Loucy (cell line): ENCODE data around the gene GP1BA.
A peak's percentile ranks its signal among the peaks of the same experiment; 100 is the strongest.

Source experiments
- H2AFZ ChIP-seq: fragments of 200-600 bp; sonication (generic); 2 replicates; pipeline ENCODE4 v1.6.0; 2016; ENCODE audit warnings: antibody characterized with exemption, mild to moderate bottlenecking, low read length, moderate library complexity
- H3F3A ChIP-seq: fragments of 200-600 bp; 2 replicates; pipeline ENCODE4 v1.6.0; 2016; ENCODE audit warnings: antibody characterized with exemption, low read depth, mild to moderate bottlenecking
- H3K27me3 ChIP-seq: fragments of 200-600 bp; sonication (generic); 2 replicates; pipeline ENCODE4 v1.6.1; 2014; ENCODE audit warnings: low read length, mild to moderate bottlenecking; ENCODE audit not compliant: insufficient read depth, poor library complexity, severe bottlenecking
- H3K36me3 ChIP-seq: fragments of 200-600 bp; sonication (generic); 2 replicates; pipeline ENCODE4 v1.6.1; 2016; ENCODE audit warnings: low read length; ENCODE audit not compliant: insufficient read depth
- H3K4me1 ChIP-seq: fragments of 200-600 bp; sonication (generic); 2 replicates; pipeline ENCODE4 v1.5.1; 2014; ENCODE audit warnings: low read length, mild to moderate bottlenecking; ENCODE audit not compliant: insufficient read depth, poor library complexity, severe bottlenecking
- H3K4me2 ChIP-seq: fragments of 200-600 bp; sonication (generic); 2 replicates; pipeline ENCODE4 v1.6.0; 2014; ENCODE audit warnings: antibody characterized with exemption, low read length, low read depth, mild to moderate bottlenecking; ENCODE audit not compliant: poor library complexity, severe bottlenecking
- H3K4me3 ChIP-seq: fragments of 200-600 bp; sonication (generic); 2 replicates; pipeline ENCODE4 v1.5.1; 2014; ENCODE audit warnings: low read length, mild to moderate bottlenecking, mixed read lengths; ENCODE audit not compliant: poor library complexity, severe bottlenecking
- H3K79me2 ChIP-seq: fragments of 200-600 bp; sonication (generic); 2 replicates; pipeline ENCODE4 v1.6.1; 2014; ENCODE audit warnings: low read length; ENCODE audit not compliant: insufficient read depth
- H3K9ac ChIP-seq: fragments of 200-600 bp; sonication (generic); 2 replicates; pipeline ENCODE4 v1.6.0; 2014; ENCODE audit warnings: mild to moderate bottlenecking, low read depth, low read length, moderate library complexity; ENCODE audit not compliant: poor library complexity, severe bottlenecking
- H3K9me2 ChIP-seq: fragments of 200-600 bp; sonication (generic); replicated peaks from 2 replicates; pipeline ENCODE4 v1.6.1; 2016; ENCODE audit warnings: low read depth, low read length, mixed read lengths
- H3K9me3 ChIP-seq: fragments of 200-600 bp; sonication (generic); 2 replicates; pipeline ENCODE4 v1.6.1; 2014; ENCODE audit warnings: mild to moderate bottlenecking, antibody characterized with exemption, low read length, low read depth; ENCODE audit not compliant: insufficient read depth
- H4K20me1 ChIP-seq: fragments of 200-600 bp; sonication (generic); 2 replicates; pipeline ENCODE4 v1.6.0; 2014; ENCODE audit warnings: antibody characterized with exemption, low read length, mild to moderate bottlenecking; ENCODE audit not compliant: insufficient read depth, poor library complexity, severe bottlenecking
- EZH2phosphoT487 ChIP-seq: fragments of 200-600 bp; IDR thresholded peaks from 2 replicates; pipeline ENCODE4 v1.6.1; 2018; ENCODE audit warnings: antibody characterized with exemption, mild to moderate bottlenecking, moderate library complexity, borderline replicate concordance
- TF ChIP-seq, protein P1 (sequence below): fragments of 200-600 bp; sonication (generic); conservative IDR thresholded peaks from 2 replicates; pipeline ENCODE4 v1.5.1; 2014; ENCODE audit warnings: mild to moderate bottlenecking, antibody characterized with exemption, low read length

The GP1BA gene

DNA sequence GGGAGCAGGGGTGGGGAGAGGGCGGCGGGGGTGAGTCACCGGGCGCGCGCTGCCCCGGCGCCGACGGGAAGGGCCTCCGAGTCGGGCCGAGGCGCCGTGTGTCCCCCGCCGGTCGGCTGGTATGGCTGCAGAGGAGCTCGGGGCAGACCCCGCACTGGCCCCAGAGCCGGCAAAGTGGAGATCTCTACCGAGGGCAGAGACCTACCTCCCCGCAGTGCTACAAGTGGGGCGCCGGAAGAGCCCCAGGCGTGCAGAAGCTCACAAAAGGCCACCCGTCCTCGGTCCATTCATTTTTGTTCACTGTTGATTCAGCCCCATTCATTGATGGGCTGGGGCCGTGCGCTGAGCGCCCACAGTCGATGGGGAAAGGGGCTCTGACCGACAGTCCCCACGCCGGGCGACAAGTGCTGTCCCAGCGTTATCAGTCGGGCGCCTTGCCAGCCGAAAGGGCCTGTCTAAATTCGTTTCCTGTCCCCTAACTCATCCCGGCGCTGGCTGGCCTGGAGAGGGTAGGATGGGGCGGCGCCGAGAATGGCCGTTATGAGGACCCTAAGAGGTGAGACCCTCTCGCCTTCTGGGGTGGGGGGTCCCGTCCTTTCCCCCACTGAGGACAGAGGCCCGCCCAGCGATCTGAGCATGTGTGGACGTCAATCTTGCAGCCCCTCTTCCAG, 18.1 kb downstream of the GP1BA start:
- H3K36me3 ChIP-seq, result peaks cover 22% of the 10 kb centered on the region
- peaks cover 50% of the 10 kb centered on the region for H3K79me2 ChIP-seq
- H4K20me1 ChIP-seq, result peaks cover 30% of the 10 kb centered on the region
- peaks cover 26% of the 10 kb centered on the region for H3K4me1 ChIP-seq
- no peaks in the 10 kb centered on the region for H3K9me2 ChIP-seq
- H3K9ac ChIP-seq, result peak overlapping the region; percentile 99
- no peaks in the 10 kb centered on the region for H3K9me3 ChIP-seq
- H3K27me3 ChIP-seq, result peaks cover 14% of the 10 kb centered on the region
- no peak overlapping the region for H2AFZ ChIP-seq
- peak overlapping the region; percentile 91 for H3K4me2 ChIP-seq
- TF ChIP-seq, protein P1, sequence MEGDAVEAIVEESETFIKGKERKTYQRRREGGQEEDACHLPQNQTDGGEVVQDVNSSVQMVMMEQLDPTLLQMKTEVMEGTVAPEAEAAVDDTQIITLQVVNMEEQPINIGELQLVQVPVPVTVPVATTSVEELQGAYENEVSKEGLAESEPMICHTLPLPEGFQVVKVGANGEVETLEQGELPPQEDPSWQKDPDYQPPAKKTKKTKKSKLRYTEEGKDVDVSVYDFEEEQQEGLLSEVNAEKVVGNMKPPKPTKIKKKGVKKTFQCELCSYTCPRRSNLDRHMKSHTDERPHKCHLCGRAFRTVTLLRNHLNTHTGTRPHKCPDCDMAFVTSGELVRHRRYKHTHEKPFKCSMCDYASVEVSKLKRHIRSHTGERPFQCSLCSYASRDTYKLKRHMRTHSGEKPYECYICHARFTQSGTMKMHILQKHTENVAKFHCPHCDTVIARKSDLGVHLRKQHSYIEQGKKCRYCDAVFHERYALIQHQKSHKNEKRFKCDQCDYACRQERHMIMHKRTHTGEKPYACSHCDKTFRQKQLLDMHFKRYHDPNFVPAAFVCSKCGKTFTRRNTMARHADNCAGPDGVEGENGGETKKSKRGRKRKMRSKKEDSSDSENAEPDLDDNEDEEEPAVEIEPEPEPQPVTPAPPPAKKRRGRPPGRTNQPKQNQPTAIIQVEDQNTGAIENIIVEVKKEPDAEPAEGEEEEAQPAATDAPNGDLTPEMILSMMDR, result no peak
- no peak for TF ChIP-seq EZH2phosphoT487
- H3K4me3 ChIP-seq, result peak overlapping the region; percentile 90
- peaks cover 28% of the 10 kb centered on the region for H3F3A ChIP-seq

DNA sequence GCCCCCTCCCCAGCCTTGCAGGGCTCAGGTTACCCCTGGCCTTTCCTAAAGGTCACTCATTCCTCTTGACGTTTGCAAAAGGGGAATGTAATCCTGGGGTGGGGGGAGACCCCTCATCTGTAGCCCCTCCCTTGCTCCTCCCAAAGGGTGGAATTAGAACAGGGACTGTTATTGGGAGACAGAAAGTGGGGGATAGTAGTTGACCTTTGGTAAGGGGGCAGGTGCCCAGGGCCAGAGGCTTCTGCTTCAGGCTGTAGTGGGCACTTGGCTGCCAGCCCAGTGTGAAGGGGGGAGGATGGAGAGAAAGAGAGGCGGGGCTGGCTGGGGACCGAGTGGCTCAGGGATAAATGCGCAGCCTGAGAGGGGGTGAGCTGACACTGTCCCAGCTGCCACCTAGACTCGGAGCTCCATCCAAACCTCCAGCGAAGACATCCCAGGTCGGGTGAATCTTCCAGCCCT, 18.7 kb downstream of the GP1BA start, which contains the start of gene ENO3:
TSS of gene ENO3 (plus strand) at position 374 of the 459 bp plus-strand sequence. CDS start 711 bp downstream, outside the sequence.
- no peaks in the 10 kb centered on the region for H3K9me3 ChIP-seq
- TF ChIP-seq EZH2phosphoT487, result no peak
- TF ChIP-seq, protein P1, result no peak
- H3K27me3 ChIP-seq, result peaks cover 14% of the 10 kb centered on the region
- peak within 1 kb of the TSS; percentile 91 for H3K4me2 ChIP-seq
- peaks cover 44% of the 10 kb centered on the region for H3K79me2 ChIP-seq
- H2AFZ ChIP-seq, result no peak within 1 kb of the TSS
- peak within 1 kb of the TSS; percentile 99 for H3K9ac ChIP-seq
- H3K9me2 ChIP-seq, result no peaks in the 10 kb centered on the region
- H3K36me3 ChIP-seq, result peaks cover 16% of the 10 kb centered on the region
- H3F3A ChIP-seq, result peaks cover 24% of the 10 kb centered on the region
- peaks cover 20% of the 10 kb centered on the region for H3K4me1 ChIP-seq
- H4K20me1 ChIP-seq, result peaks cover 24% of the 10 kb centered on the region
- peak within 1 kb of the TSS; percentile 90 for H3K4me3 ChIP-seq

DNA sequence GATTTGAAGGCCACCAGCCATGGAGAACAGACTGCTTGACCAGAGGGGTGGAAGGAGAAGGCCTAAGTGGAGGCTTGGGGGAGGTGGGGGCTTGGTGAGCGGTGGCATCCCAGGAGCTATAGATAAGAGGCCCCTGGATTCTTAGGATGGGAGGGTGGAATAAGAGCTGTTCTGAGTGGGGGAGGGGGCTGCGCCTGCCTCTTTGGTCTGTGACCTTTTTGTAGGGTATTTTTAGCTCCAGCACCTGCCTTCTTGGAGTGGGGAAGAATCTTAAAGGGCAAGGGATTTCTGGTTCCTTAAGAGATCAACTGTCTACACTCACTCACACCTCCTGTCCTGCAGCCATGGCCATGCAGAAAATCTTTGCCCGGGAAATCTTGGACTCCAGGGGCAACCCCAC, 19.4 kb downstream of the GP1BA start:
- no peaks in the 10 kb centered on the region for H3K9me2 ChIP-seq
- TF ChIP-seq EZH2phosphoT487, result no peak
- TF ChIP-seq, protein P1, result no peak
- peak overlapping the region; percentile 91 for H3K4me2 ChIP-seq
- H3K9me3 ChIP-seq, result no peaks in the 10 kb centered on the region
- peaks cover 10% of the 10 kb centered on the region for H3K36me3 ChIP-seq
- no peak overlapping the region for H2AFZ ChIP-seq
- peak overlapping the region; percentile 99 for H3K9ac ChIP-seq
- peaks cover 23% of the 10 kb centered on the region for H3K4me1 ChIP-seq
- H3K4me3 ChIP-seq, result peak overlapping the region; percentile 90
- H4K20me1 ChIP-seq, result peaks cover 17% of the 10 kb centered on the region
- H3K79me2 ChIP-seq, result peaks cover 37% of the 10 kb centered on the region
- peaks cover 14% of the 10 kb centered on the region for H3K27me3 ChIP-seq
- H3F3A ChIP-seq, result peaks cover 19% of the 10 kb centered on the region
